GM23248 (cell line): ENCODE measurements around the gene WNT8A.

ENCODE experiments used
- EZH2 ChIP-seq: fragments of 200-600 bp; sonication (generic); IDR thresholded peaks from 2 replicates; pipeline ENCODE4 v1.6.1; 2018; ENCODE audit warnings: antibody characterized with exemption, mild to moderate bottlenecking; ENCODE audit not compliant: insufficient read depth, poor library complexity, severe bottlenecking
- EZH2phosphoT487 ChIP-seq: fragments of 200-600 bp; sonication (generic); IDR thresholded peaks from 2 replicates; pipeline ENCODE4 v1.6.1; 2018; ENCODE audit warnings: antibody characterized with exemption, moderate library complexity, mild to moderate bottlenecking, low read depth; ENCODE audit not compliant: insufficient read depth

DNA sequence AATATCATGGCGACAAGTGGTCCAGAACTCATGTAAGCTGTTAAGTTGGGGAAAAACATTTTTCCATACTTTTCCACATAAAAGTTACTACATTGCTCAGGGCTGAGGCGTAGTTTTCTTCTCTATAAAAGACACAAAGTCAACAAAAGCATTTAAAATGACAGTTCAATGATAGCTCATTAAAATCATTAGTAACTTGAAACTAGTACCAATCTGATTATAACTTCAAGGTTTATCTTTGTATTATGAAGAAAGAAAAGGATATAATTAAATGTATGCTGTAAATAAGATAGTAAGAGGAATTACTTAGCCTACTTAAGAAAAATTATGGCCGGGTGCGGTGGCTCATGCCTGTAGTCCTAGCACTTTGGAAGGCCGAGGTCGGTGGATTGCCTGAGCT lies 45.5 kb downstream of the WNT8A start:
- no peak for TF ChIP-seq EZH2
- no peak for TF ChIP-seq EZH2phosphoT487
